Glomerular visceral epithelial cell (primary cell): ENCODE measurements around the gene GSKIP.

ENCODE experiments used
- DNase-seq: peaks from one replicate; pipeline ENCODE4 v3.0.0-alpha.2; 2016; ENCODE audit errors: extremely low spot score

Gene GSKIP

DNA sequence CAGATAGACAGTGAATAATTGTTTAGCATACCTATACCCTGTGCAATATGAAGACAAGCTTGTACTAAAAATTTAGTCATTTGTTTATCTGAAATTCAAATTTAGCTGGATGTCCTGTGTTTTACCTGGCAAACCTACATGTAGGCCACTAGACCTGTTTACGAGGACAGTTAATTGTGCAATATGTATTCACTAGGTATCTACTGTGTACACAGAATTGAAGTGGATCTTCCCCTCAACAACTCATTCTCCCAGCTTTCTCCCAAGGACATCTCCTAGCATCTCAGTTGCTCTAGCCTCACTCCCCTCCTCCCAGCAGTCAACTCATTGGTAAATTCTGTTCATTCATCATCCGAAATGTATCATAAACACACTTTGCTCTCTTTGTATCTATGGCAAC, 53.9 kb downstream of the GSKIP start:
- no peak for DNase-seq

- no peak for DNase-seq
Measured at GRCh38 chr14:96418075-96418474, 54.7 kb downstream of the GSKIP start.

GRCh38 chr14:96421236-96421635, 57.9 kb downstream of the GSKIP start:
- DNase-seq, result no peak

- no peak for DNase-seq
Measured at GRCh38 chr14:96422992-96423391, 59.7 kb downstream of the GSKIP start.

GRCh38 chr14:96423446-96424108, 60.3 kb downstream of the GSKIP start:
- DNase-seq, result no peak

DNA sequence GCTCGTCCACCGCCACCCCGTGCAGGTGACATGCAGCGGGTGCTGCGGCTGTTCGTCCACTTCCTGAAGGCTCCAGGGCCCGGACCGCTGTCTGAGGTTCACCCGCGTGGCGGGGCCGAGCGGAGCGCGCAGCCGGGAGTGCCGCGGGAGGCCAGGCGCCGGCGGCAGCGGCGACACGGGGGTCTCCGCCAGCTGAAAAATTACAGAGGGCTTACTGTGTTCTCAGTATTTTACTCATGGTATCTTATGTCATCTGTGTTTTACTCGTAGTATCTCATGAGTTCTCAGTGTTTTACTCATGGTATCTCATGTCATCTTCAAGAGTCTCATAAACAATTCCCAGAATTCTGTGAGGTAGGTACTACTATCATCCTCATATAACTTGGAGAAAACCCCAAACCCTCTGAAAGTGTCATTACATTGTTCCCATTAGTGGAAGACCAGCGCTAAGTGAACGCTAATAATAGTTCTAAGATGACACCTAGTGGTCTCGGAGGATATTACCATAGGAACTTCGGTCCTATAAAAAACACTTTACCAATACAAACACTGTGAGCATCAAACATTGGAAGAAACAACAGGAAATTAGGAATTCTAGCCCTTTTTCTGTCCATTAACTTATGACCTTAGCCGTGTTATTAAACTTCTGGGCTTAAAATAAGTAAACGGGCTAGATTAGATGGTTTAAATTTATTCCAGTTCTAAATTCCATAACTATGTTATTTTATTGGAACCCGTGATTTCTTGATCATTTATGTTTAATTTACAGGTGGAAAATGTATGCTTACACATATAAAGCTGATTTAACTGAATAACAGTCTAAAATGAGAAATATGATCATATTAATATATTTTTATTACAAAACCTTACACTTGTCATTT, 61.0 kb downstream of the GSKIP start:
- peak; percentile 69 for DNase-seq

DNA sequence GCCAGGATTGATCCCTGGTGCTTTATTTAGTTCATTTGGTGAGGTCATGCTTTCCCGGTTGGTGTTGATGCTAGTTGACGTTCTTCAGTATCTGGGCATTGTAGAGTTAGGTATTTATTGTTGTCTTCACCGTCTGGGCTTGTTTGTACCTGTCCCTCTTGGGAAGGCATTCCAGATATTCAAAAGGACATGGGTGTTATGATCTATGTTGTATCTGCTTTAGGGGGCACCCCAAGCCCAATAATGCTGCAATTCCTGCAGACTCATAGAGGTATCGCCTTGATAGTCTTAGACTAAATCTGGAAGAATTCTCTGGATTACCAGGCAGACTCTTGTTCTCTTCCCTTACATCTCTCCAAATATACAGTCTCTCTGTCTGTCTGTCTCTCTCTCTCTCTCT, 70.7 kb downstream of the GSKIP start:
- DNase-seq, result no peak
